NB4 (cell line): ENCODE measurements around the gene SEMA3B.
A peak's percentile ranks its signal among the peaks of the same experiment; 100 is the strongest.
"Not testable (repeated sequence)": the region's sequence is repeated elsewhere in the genome, so short reads cannot be mapped to it uniquely, and the experiment has no call there.

ENCODE experiments used
- DNase-seq: peaks from one replicate; pipeline ENCODE4 v3.0.0; 2010; ENCODE audit warnings: low read depth
- H3K4me3 ChIP-seq: one replicate; pipeline ENCODE4 v1.5.1; 2011; ENCODE audit warnings: mild to moderate bottlenecking, low read depth, low read length, moderate library complexity
- CTCF ChIP-seq: IDR thresholded peaks from one replicate; pipeline ENCODE4 v1.5.1; 2012; ENCODE audit warnings: low read depth, low read length
- MAX ChIP-seq: IDR thresholded peaks from 2 replicates; pipeline ENCODE4 v1.6.1; 2011; ENCODE audit warnings: low read depth, low read length
- MYC ChIP-seq: IDR thresholded peaks from 2 replicates; pipeline ENCODE4 v1.6.1; 2011; ENCODE audit warnings: low read depth, low read length
- POLR2A ChIP-seq: IDR thresholded peaks from 2 replicates; pipeline ENCODE4 v1.6.1; 2011; ENCODE audit warnings: mild to moderate bottlenecking; ENCODE audit not compliant: insufficient read length; ENCODE audit errors: extremely low read depth

Gene SEMA3B

GRCh38 chr3:50258979-50259378, 10.0 kb upstream of the SEMA3B start:
- no peak for DNase-seq
- TF ChIP-seq MAX: no peak
- TF ChIP-seq POLR2A: no peak
- no peak for TF ChIP-seq CTCF
- TF ChIP-seq MYC: no peak

GRCh38 chr3:50259432-50260026, 9.4 kb upstream of the SEMA3B start:
- H3K4me3 ChIP-seq: no peak overlapping the region
- no peak for TF ChIP-seq POLR2A
- no peak for TF ChIP-seq MYC
- no peak for TF ChIP-seq MAX
- no peak for TF ChIP-seq CTCF
- no peak for DNase-seq

More at GRCh38 chr3:50258979-50259378, 10.0 kb upstream of the SEMA3B start:
- no peak overlapping the region for H3K4me3 ChIP-seq

- peak; percentile 36 for TF ChIP-seq POLR2A
- peak; percentile 88 for TF ChIP-seq CTCF
- peak; percentile 32 for TF ChIP-seq MAX
- TF ChIP-seq MYC: no peak
- H3K4me3 ChIP-seq: no peak overlapping the region
- peak; percentile 86 for DNase-seq
Measured at GRCh38 chr3:50260027-50260941, 8.7 kb upstream of the SEMA3B start.

- TF ChIP-seq MAX: no peak
- no peak for TF ChIP-seq MYC
- no peak for TF ChIP-seq POLR2A
- TF ChIP-seq CTCF: no peak
- DNase-seq: no peak
- no peak overlapping the region for H3K4me3 ChIP-seq
Measured at GRCh38 chr3:50260942-50261441, 8.0 kb upstream of the SEMA3B start.

GRCh38 chr3:50261505-50261904, 7.4 kb upstream of the SEMA3B start:
- H3K4me3 ChIP-seq: no peak overlapping the region
- no peak for DNase-seq
- TF ChIP-seq MYC (no peak), MAX (no peak), CTCF (no peak), POLR2A (no peak)

- not testable (repeated sequence) for DNase-seq, H3K4me3 ChIP-seq
Measured at GRCh38 chr3:50262200-50262599, 6.7 kb upstream of the SEMA3B start.
